B cell (primary cell): ENCODE results near the gene TSPAN19.

Experiments
- EZH2 ChIP-seq: IDR thresholded peaks from 2 replicates; pipeline ENCODE4 v1.6.1; 2012; ENCODE audit warnings: borderline replicate concordance, low read depth, mild to moderate bottlenecking, moderate library complexity, low read length; ENCODE audit not compliant: insufficient read depth, poor library complexity, severe bottlenecking
- TF ChIP-seq, protein P1 (sequence below): fragments of 200-600 bp; IDR thresholded peaks from one replicate; pipeline ENCODE4 v1.8.0; 2022; ENCODE audit warnings: antibody characterized with exemption, mild to moderate bottlenecking

DNA sequence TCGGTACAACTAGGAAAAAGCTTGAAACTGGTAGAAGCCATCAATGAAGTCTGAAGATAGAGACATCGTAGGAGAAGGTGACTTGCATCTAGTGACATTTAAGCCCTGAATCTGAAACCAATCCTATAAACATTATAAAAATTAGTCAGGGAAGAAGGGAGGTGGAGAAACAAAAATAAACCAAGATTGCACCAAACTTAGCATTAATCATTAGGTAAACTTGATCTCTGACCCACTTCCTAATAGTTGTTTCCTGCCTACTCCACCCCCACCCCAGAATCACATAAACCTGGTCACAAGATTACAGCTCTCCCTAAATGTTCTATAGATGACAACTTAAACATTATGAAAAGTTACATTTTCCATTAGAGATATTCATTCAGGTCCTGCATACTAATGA, 40.4 kb downstream of the TSPAN19 start:
- TF ChIP-seq, protein P1, sequence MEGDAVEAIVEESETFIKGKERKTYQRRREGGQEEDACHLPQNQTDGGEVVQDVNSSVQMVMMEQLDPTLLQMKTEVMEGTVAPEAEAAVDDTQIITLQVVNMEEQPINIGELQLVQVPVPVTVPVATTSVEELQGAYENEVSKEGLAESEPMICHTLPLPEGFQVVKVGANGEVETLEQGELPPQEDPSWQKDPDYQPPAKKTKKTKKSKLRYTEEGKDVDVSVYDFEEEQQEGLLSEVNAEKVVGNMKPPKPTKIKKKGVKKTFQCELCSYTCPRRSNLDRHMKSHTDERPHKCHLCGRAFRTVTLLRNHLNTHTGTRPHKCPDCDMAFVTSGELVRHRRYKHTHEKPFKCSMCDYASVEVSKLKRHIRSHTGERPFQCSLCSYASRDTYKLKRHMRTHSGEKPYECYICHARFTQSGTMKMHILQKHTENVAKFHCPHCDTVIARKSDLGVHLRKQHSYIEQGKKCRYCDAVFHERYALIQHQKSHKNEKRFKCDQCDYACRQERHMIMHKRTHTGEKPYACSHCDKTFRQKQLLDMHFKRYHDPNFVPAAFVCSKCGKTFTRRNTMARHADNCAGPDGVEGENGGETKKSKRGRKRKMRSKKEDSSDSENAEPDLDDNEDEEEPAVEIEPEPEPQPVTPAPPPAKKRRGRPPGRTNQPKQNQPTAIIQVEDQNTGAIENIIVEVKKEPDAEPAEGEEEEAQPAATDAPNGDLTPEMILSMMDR, result no peak
- no peak for TF ChIP-seq EZH2
